A549 (cell line): ENCODE measurements around the gene SULT1B1.

Source experiments
- BHLHE40 ChIP-seq: IDR thresholded peaks from 2 replicates; pipeline ENCODE4 v1.6.1; 2012; ENCODE audit warnings: low read depth, low read length, inconsistent platforms
- CEBPB ChIP-seq, 2 experiments: fragments of >200 bp in 1 of 2; sonication (Bioruptor Twin) in 1 of 2; formaldehyde crosslinking in 1 of 2; IDR thresholded peaks; 2 replicates each; pipeline ENCODE4 v1.6.1; 2012 to 2016
- EP300 ChIP-seq, 2 experiments: fragments of >200 bp; sonication (Bioruptor Twin); formaldehyde crosslinking; IDR thresholded peaks; 2 replicates in 1 of 2; 3 replicates in 1 of 2; pipeline ENCODE4 v1.6.1; 2016 to 2017
- JUN ChIP-seq, 2 experiments: fragments of >200 bp; sonication (Bioruptor Twin); formaldehyde crosslinking; IDR thresholded peaks; 2 replicates in 1 of 2; 3 replicates in 1 of 2; pipeline ENCODE4 v1.6.1; 2016 to 2017
- MAZ ChIP-seq: fragments of 150-350 bp; IDR thresholded peaks from 2 replicates; pipeline ENCODE4 v1.6.1; 2014; ENCODE audit warnings: antibody characterized with exemption, low read depth, low read length, borderline replicate concordance
- POLR2A ChIP-seq: IDR thresholded peaks from 2 replicates; pipeline ENCODE4 v1.6.1; 2012; ENCODE audit warnings: mild to moderate bottlenecking, low read length
- TF ChIP-seq, protein P1 (sequence below): fragments of >200 bp; sonication (Bioruptor Twin); formaldehyde crosslinking; IDR thresholded peaks from 3 replicates; pipeline ENCODE4 v1.5.1; 2016
- TF ChIP-seq, protein P2 (sequence below): IDR thresholded peaks from 2 replicates; pipeline ENCODE4 v1.6.1; 2012
- TF ChIP-seq, protein P3 (sequence below): fragments of 200-600 bp; sonication (generic); IDR thresholded peaks from 2 replicates; pipeline ENCODE4 v1.6.1; 2016; ENCODE audit warnings: antibody characterized with exemption, mild to moderate bottlenecking, moderate library complexity

DNA sequence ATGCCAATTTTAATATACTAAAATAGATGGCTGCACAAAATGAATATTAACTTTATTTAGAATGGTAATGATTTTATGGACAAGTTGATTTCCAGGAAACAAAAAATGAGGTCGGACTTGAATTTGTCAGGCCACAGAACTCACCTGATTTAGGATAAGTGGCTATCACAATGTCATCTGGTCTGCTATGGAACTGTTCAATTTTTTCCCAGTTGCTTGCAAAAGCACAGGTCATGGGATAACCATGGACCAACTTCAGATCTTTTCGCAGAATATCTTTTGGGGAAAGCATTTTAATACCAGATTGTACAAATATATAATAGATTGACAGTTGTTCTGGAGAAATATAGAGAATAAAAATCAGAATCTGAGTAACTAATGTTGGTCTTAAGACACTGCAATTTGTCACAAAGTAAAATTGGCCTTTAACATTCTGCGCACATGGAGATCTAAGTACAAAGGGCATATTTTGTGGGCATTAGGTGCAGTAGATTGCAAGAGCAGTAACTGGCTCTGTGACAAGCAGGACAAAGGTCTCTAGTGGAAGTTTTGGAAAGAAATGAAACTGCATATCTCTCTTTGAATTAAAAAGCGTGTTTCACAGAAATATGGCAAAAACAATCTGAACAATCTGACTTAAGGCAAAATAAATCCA, 5.4 kb downstream of the SULT1B1 start:
- TF ChIP-seq, protein P1, sequence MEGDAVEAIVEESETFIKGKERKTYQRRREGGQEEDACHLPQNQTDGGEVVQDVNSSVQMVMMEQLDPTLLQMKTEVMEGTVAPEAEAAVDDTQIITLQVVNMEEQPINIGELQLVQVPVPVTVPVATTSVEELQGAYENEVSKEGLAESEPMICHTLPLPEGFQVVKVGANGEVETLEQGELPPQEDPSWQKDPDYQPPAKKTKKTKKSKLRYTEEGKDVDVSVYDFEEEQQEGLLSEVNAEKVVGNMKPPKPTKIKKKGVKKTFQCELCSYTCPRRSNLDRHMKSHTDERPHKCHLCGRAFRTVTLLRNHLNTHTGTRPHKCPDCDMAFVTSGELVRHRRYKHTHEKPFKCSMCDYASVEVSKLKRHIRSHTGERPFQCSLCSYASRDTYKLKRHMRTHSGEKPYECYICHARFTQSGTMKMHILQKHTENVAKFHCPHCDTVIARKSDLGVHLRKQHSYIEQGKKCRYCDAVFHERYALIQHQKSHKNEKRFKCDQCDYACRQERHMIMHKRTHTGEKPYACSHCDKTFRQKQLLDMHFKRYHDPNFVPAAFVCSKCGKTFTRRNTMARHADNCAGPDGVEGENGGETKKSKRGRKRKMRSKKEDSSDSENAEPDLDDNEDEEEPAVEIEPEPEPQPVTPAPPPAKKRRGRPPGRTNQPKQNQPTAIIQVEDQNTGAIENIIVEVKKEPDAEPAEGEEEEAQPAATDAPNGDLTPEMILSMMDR = no peak
- TF ChIP-seq EP300 (IDR thresholded peaks at IDR 0.05) = no peak
- no peak for TF ChIP-seq MAZ
- TF ChIP-seq, protein P2, sequence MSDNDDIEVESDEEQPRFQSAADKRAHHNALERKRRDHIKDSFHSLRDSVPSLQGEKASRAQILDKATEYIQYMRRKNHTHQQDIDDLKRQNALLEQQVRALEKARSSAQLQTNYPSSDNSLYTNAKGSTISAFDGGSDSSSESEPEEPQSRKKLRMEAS = no peak
- TF ChIP-seq JUN (IDR thresholded peaks at IDR 0.05) = no peak
- no peak for TF ChIP-seq POLR2A
- no peak for TF ChIP-seq CEBPB (IDR thresholded peaks at IDR 0.05)
- TF ChIP-seq BHLHE40 = no peak
- TF ChIP-seq, protein P3, sequence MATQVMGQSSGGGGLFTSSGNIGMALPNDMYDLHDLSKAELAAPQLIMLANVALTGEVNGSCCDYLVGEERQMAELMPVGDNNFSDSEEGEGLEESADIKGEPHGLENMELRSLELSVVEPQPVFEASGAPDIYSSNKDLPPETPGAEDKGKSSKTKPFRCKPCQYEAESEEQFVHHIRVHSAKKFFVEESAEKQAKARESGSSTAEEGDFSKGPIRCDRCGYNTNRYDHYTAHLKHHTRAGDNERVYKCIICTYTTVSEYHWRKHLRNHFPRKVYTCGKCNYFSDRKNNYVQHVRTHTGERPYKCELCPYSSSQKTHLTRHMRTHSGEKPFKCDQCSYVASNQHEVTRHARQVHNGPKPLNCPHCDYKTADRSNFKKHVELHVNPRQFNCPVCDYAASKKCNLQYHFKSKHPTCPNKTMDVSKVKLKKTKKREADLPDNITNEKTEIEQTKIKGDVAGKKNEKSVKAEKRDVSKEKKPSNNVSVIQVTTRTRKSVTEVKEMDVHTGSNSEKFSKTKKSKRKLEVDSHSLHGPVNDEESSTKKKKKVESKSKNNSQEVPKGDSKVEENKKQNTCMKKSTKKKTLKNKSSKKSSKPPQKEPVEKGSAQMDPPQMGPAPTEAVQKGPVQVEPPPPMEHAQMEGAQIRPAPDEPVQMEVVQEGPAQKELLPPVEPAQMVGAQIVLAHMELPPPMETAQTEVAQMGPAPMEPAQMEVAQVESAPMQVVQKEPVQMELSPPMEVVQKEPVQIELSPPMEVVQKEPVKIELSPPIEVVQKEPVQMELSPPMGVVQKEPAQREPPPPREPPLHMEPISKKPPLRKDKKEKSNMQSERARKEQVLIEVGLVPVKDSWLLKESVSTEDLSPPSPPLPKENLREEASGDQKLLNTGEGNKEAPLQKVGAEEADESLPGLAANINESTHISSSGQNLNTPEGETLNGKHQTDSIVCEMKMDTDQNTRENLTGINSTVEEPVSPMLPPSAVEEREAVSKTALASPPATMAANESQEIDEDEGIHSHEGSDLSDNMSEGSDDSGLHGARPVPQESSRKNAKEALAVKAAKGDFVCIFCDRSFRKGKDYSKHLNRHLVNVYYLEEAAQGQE = no peak
